Thoracic aorta (tissue), 2 donors: ENCODE results near the gene ALAD. TPM values are rescaled to one million over a fixed set of nuclear protein-coding genes. Genes with fewer than 3 reads are reported as not detected.
"Not testable (repeated sequence)": the region's sequence is repeated elsewhere in the genome, so short reads cannot be mapped to it uniquely, and the experiment has no call there.

Experiments used
- ATAC-seq: fragments of 150-250 bp; one replicate; pipeline ENCODE4 v1.8.0; 2017; ENCODE audit warnings: low read depth; ENCODE audit not compliant: insufficient number of reproducible peaks, low FRiP score
- DNase-seq: peaks from one replicate; pipeline ENCODE4 v3.0.0-alpha.2; 2020; ENCODE audit warnings: low spot score
- H3K27ac ChIP-seq, 2 donors: fragments of 200-600 bp; sonication (generic); 1 replicate in 1 of 2; 2 replicates in 1 of 2; pipeline ENCODE4 v1.5.1; 2016; ENCODE audit warnings: mild to moderate bottlenecking in 2 of 2, moderate library complexity in 2 of 2
- H3K27me3 ChIP-seq: fragments of 200-600 bp; sonication (generic); replicated peaks from 2 replicates; pipeline ENCODE4 v1.6.0; 2016; ENCODE audit warnings: mild to moderate bottlenecking; ENCODE audit not compliant: insufficient read depth
- H3K36me3 ChIP-seq: fragments of 200-600 bp; sonication (generic); one replicate; pipeline ENCODE4 v1.5.1; 2016
- H3K4me1 ChIP-seq, 2 donors: fragments of 200-600 bp; sonication (generic); 1 replicate in 1 of 2; 2 replicates in 1 of 2; pipeline versions ENCODE4 v1.5.1 to v1.6.0; 2016; ENCODE audit warnings: low read depth in 2 of 2, mild to moderate bottlenecking in 1 of 2; ENCODE audit not compliant: control insufficient read depth in 1 of 2
- H3K4me3 ChIP-seq: fragments of 200-600 bp; sonication (generic); 2 replicates; pipeline ENCODE4 v1.5.1; 2016; ENCODE audit warnings: mild to moderate bottlenecking
- H3K9me3 ChIP-seq: fragments of 200-600 bp; sonication (generic); 2 replicates; pipeline ENCODE4 v1.5.1; 2016
- CTCF ChIP-seq: fragments of 200-600 bp; sonication (generic); IDR thresholded peaks from one replicate; pipeline ENCODE4 v1.5.1; 2019; ENCODE audit warnings: antibody characterized with exemption
- total RNA-seq, 2 donors: library from RNA; depleted of rRNA; stranded (reverse); fragments of >200 nt; gene quantifications; one replicate each; pipeline versions ENCODE4 v1.1.0 to v1.2.3, GENCODE V29; 2016

ALAD gene
- total RNA-seq, 2 donors from 2014 or later, result 23.0 to 26.0 TPM

DNA sequence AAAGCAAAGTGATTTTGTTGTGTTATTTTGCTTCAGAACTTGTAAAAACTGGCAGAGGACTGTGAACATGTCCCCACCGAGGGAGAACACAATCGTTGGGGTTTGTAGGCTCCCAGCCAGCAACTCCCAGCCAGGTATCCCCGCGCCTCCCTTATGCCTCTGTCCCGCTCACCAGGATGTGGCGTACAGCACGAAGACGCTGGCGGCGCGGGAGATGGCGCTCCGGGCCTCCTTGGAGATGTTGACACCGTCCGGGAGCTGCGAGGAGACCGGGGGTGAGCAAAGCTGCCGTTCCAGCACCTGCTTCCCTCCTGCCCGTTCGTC lies 8.8 kb upstream of the ALAD start:
- TF ChIP-seq CTCF, result no peak
- Histone ChIP-seq H3K27ac (peak overlapping the region; percentile 92 to 93), H3K27me3 (no peaks in the 10 kb centered on the region), H3K4me3 (peak overlapping the region; percentile 91), H3K36me3 (peaks cover 8% of the 10 kb centered on the region), H3K4me1 (peaks cover 8 to 19% of the 10 kb centered on the region in 2 donors), H3K9me3 (no peaks in the 10 kb centered on the region)
- DNase-seq (no peak), ATAC-seq (no peak)

- H3K27ac ChIP-seq, result peak overlapping the region; percentile 92 to 93
- ATAC-seq (no peak), DNase-seq (no peak)
- H3K9me3 ChIP-seq, result no peaks in the 10 kb centered on the region
- H3K27me3 ChIP-seq, result no peaks in the 10 kb centered on the region
- H3K4me1 ChIP-seq, result peaks cover 8 to 19% of the 10 kb centered on the region in 2 donors
- peaks cover 8% of the 10 kb centered on the region for H3K36me3 ChIP-seq
- H3K4me3 ChIP-seq, result peak overlapping the region; percentile 91
- TF ChIP-seq CTCF, result no peak
Observed at GRCh38 chr9:113409481-113409880, 8.4 kb upstream of the ALAD start.

GRCh38 chr9:113406873-113407511 lies 5.9 kb upstream of the ALAD start:
- ATAC-seq, H3K4me3 ChIP-seq, H3K36me3 ChIP-seq, H3K27me3 ChIP-seq, H3K9me3 ChIP-seq: not testable (repeated sequence)
- peak overlapping the region in 1 of 2 donors; percentile 32 for H3K27ac ChIP-seq
- peaks cover 8 to 19% of the 10 kb centered on the region in 2 donors for H3K4me1 ChIP-seq
- peak; percentile 14 for DNase-seq
- TF ChIP-seq CTCF, result peak; percentile 70

DNA sequence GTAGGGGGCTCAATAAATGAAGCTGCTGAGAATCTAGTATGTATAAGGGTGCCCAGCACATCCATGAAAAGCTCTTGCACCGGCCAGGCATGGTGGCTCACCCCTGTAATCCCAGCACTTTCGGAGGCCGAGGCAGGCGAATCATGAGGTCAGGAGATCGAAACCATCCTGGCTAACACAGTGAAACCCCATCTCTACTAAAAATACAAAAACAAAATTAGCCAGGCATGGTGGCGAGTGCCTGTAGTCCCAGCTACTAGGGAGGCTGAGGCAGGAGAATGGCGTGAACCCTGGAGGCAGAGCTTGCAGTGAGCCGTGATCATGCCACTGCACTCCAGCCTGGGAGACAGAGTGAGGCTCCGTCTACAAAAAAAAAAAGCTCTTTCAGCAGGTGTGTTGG lies 5.3 kb upstream of the ALAD start:
- H3K4me1 ChIP-seq, result peaks cover 6 to 21% of the 10 kb centered on the region in 2 donors
- not testable (repeated sequence) for H3K9me3 ChIP-seq, ATAC-seq, H3K4me3 ChIP-seq, H3K27me3 ChIP-seq, DNase-seq, H3K36me3 ChIP-seq
- H3K27ac ChIP-seq, result peak overlapping the region in 1 of 2 donors; percentile 32

DNA sequence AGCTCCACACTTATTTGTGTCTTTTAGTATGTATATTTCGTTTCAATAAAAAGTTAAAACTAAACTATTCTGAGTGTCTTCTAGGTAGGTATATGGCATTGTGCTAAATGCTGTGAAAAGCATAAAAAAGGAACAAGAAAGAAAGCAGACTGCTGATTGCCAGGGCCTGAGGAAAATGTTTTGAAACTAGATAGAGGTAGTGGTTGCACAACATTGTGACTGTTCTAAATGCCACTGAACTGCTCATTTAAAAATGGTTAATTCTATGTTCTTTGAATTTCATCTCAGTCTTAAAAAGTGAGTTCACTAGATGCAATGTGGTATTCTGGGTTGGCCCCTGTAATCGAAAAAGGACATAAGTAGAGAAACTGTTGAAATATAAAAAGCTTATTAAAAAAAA lies 2.6 kb upstream of the ALAD start:
- peaks cover 5% of the 10 kb centered on the region for H3K36me3 ChIP-seq
- ATAC-seq (no peak), DNase-seq (no peak)
- H3K9me3 ChIP-seq, result no peaks in the 10 kb centered on the region
- H3K4me1 ChIP-seq, result peaks cover 3 to 26% of the 10 kb centered on the region in 2 donors
- no peak overlapping the region for H3K4me3 ChIP-seq
- H3K27me3 ChIP-seq, result no peaks in the 10 kb centered on the region
- H3K27ac ChIP-seq, result no peak overlapping the region
- no peak for TF ChIP-seq CTCF

- no peak for TF ChIP-seq CTCF
- Histone ChIP-seq H3K4me1 (peaks cover 3 to 21% of the 10 kb centered on the region in 2 donors), H3K4me3 (no peak overlapping the region), H3K9me3 (no peaks in the 10 kb centered on the region), H3K36me3 (no peaks in the 10 kb centered on the region), H3K27me3 (no peaks in the 10 kb centered on the region), H3K27ac (peak overlapping the region in 1 of 2 donors; percentile 18)
- DNase-seq, result no peak
- ATAC-seq, result no peak
Observed at GRCh38 chr9:113399646-113400200, 1.4 kb downstream of the ALAD start.
